ENCODE measurements around the gene NAV2.
A peak's percentile ranks its signal among the peaks of the same experiment; 100 is the strongest.

Gene NAV2

GRCh38 chr11:19849107-19849789, 136.6 kb downstream of the NAV2 start:
- TF ChIP-seq CTCF (conservative IDR thresholded peaks at IDR 0.05; ENCODE audit: control insufficient read depth, insufficient read depth, low read depth, low read length) = no peak
- H3K4me3 ChIP-seq (ENCODE audit: control insufficient read depth, low read depth, low read length) = no peak overlapping the region
- DNase-seq (ENCODE audit: low read depth) = peak; percentile 25

- no peak overlapping the region for H3K4me3 ChIP-seq (ENCODE audit: control insufficient read depth, low read depth, low read length)
- peak; percentile 23 for DNase-seq (ENCODE audit: low read depth)
- TF ChIP-seq CTCF (conservative IDR thresholded peaks at IDR 0.05; ENCODE audit: control insufficient read depth, insufficient read depth, low read depth, low read length) = no peak
Observed at GRCh38 chr11:19849947-19850593, 137.4 kb downstream of the NAV2 start.

GRCh38 chr11:19852288-19852687, 139.7 kb downstream of the NAV2 start:
- no peak for TF ChIP-seq CTCF (conservative IDR thresholded peaks at IDR 0.05; ENCODE audit: control insufficient read depth, insufficient read depth, low read depth, low read length)
- no peak for DNase-seq (ENCODE audit: low read depth)
- H3K4me3 ChIP-seq (ENCODE audit: control insufficient read depth, low read depth, low read length) = no peak overlapping the region

GRCh38 chr11:19853016-19853415, 140.4 kb downstream of the NAV2 start:
- DNase-seq (ENCODE audit: low read depth) = peak; percentile 54
- no peak for TF ChIP-seq CTCF (conservative IDR thresholded peaks at IDR 0.05; ENCODE audit: control insufficient read depth, insufficient read depth, low read depth, low read length)
- no peak overlapping the region for H3K4me3 ChIP-seq (ENCODE audit: control insufficient read depth, low read depth, low read length)

- H3K4me3 ChIP-seq (ENCODE audit: control insufficient read depth, low read depth, low read length) = no peak overlapping the region
- no peak for TF ChIP-seq CTCF (conservative IDR thresholded peaks at IDR 0.05; ENCODE audit: control insufficient read depth, insufficient read depth, low read depth, low read length)
- no peak for DNase-seq (ENCODE audit: low read depth)
Observed at GRCh38 chr11:19853920-19854319, 141.3 kb downstream of the NAV2 start.

- H3K4me3 ChIP-seq (ENCODE audit: control insufficient read depth, low read depth, low read length) = no peak overlapping the region
- DNase-seq (ENCODE audit: low read depth) = no peak
- no peak for TF ChIP-seq CTCF (conservative IDR thresholded peaks at IDR 0.05; ENCODE audit: control insufficient read depth, insufficient read depth, low read depth, low read length)
Observed at GRCh38 chr11:19861171-19861570, 148.5 kb downstream of the NAV2 start.
